ENCODE results near the gene FANCM.
"Not testable (repeated sequence)": the region's sequence is repeated elsewhere in the genome, so short reads cannot be mapped to it uniquely, and the experiment has no call there.

Gene FANCM

GRCh38 chr14:45135659-45136395, at the start of gene FANCM:
FANCM (plus strand) TSS chr14:45135930; CDS start chr14:45136032, 102 bp downstream.
- peak; percentile 97 for DNase-seq

GRCh38 chr14:45089813-45090212, 45.9 kb upstream of the FANCM start:
- peak; percentile 19 for DNase-seq

- peak; percentile 33 for DNase-seq
Measured at GRCh38 chr14:45091710-45092109, 44.0 kb upstream of the FANCM start.

- no peak for DNase-seq
Measured at GRCh38 chr14:45094275-45094674, 41.5 kb upstream of the FANCM start.

- no peak for DNase-seq
Measured at GRCh38 chr14:45095143-45095542, 40.6 kb upstream of the FANCM start.

GRCh38 chr14:45096218-45096617, 39.5 kb upstream of the FANCM start:
- no peak for DNase-seq

GRCh38 chr14:45103806-45104205, 31.9 kb upstream of the FANCM start:
- no peak for DNase-seq

- no peak for DNase-seq
Measured at GRCh38 chr14:45104561-45104960, 31.2 kb upstream of the FANCM start.

GRCh38 chr14:45112896-45113781, 22.6 kb upstream of the FANCM start:
- DNase-seq: no peak

GRCh38 chr14:45114327-45114726, 21.4 kb upstream of the FANCM start:
- DNase-seq: no peak

- DNase-seq: no peak
Measured at GRCh38 chr14:45118594-45118993, 17.1 kb upstream of the FANCM start.

GRCh38 chr14:45120096-45120495, 15.6 kb upstream of the FANCM start:
- no peak for DNase-seq

- DNase-seq: no peak
Measured at GRCh38 chr14:45123271-45123670, 12.5 kb upstream of the FANCM start.

- DNase-seq: no peak
Measured at GRCh38 chr14:45125754-45126153, 10.0 kb upstream of the FANCM start.

GRCh38 chr14:45128963-45129629, 6.6 kb upstream of the FANCM start:
- no peak for DNase-seq

- no peak for DNase-seq
Measured at GRCh38 chr14:45133683-45134050, 2.1 kb upstream of the FANCM start.

GRCh38 chr14:45134051-45134958, 1.4 kb upstream of the FANCM start, which contains the start of gene FKBP3:
FKBP3 (minus strand) TSS chr14:45134481; CDS start chr14:45134456, 25 bp downstream.
- DNase-seq: peak; percentile 99

- DNase-seq: peak; percentile 21
Measured at GRCh38 chr14:45135156-45135555, 574 bp upstream of the FANCM start.

- no peak for DNase-seq
Measured at GRCh38 chr14:45136399-45136798, 669 bp downstream of the FANCM start.

GRCh38 chr14:45140661-45141187, 5.0 kb downstream of the FANCM start:
- no peak for DNase-seq

- not testable (repeated sequence) for DNase-seq
Measured at GRCh38 chr14:45142083-45142482, 6.4 kb downstream of the FANCM start.

GRCh38 chr14:45144658-45145057, 8.9 kb downstream of the FANCM start:
- DNase-seq: no peak

All from fibroblast of upper back skin (primary cell).